ENCODE results near the gene COPG2. TPM values are rescaled to one million over a fixed set of nuclear protein-coding genes. Genes with fewer than 3 reads are reported as not detected.

COPG2 gene
- total and polyA plus RNA-seq, 2 donors (not counting 3 experiments of a cell fraction or from before 2014, with no cell fraction given) = 9.4 to 11.6 TPM

- dilution Hi-C loops (cut with MboI; ENCODE audit: extremely low pct_ligation_motif_present, low sequenced_read_pairs) (no loop called here), intact Hi-C loops (cut with micrococcal nuclease) (no loop called here)
- H3K36me3 ChIP-seq (ENCODE audit: control insufficient read depth in 2 of 2, extremely low read depth in 1 of 2, insufficient read depth in 2 of 2, low read length in 2 of 2) = no peaks in the 10 kb centered on the region
- no peak overlapping the region for H3K4me3 ChIP-seq (replicated peaks in 1 of 3; ENCODE audit: insufficient read depth in 1 of 3, low read depth in 1 of 3, low read length in 3 of 3)
- ChIA-PET CTCF (interaction anchor here (1.0 kb wide), 2 partner anchors 9 to 15 kb away, joined by 3 read pairs; no protein-coding TSS in a partner anchor), POLR2A (no interaction called here)
- H3K4me2 ChIP-seq (ENCODE audit: insufficient read depth, low read length) = no peak overlapping the region
- no peaks in the 10 kb centered on the region for H3K9me3 ChIP-seq (replicated peaks; ENCODE audit: control insufficient read depth, insufficient read depth, low read length)
- H3K27me3 ChIP-seq (ENCODE audit: control insufficient read depth in 2 of 2, insufficient read depth in 2 of 2, low read length in 2 of 2) = peaks cover 0 to 2% of the 10 kb centered on the region in 2 experiments
- H3K9ac ChIP-seq (replicated peaks; ENCODE audit: extremely low read depth, insufficient read depth, low read length) = no peak overlapping the region
- H2AFZ ChIP-seq (ENCODE audit: low read depth, low read length) = no peak overlapping the region
- H3K4me1 ChIP-seq (ENCODE audit: control insufficient read depth, extremely low read depth, insufficient read depth, low read length) = no peaks in the 10 kb centered on the region
- H4K20me1 ChIP-seq (replicated peaks; ENCODE audit: control insufficient read depth, extremely low read depth, insufficient read depth, low read length) = no peaks in the 10 kb centered on the region
- no TSS peak for BruUV-seq (replicated peaks)
- no peak for DNase-seq (ENCODE audit: low read depth, low spot score)
- no peak for TF ChIP-seq POLR2AphosphoS5 (IDR thresholded peaks at IDR 0.05; ENCODE audit: insufficient read depth, low read depth, low read length)
- no peak for TF ChIP-seq CTCF (IDR thresholded peaks at IDR 0.05; ENCODE audit: extremely low read depth in 1 of 2, insufficient read depth in 1 of 2, low read depth in 1 of 2, low read length in 2 of 2)
- TF ChIP-seq GATA2 (IDR thresholded peaks at IDR 0.05; ENCODE audit: insufficient read depth, insufficient read length, low read depth, low read length) = no peak
- no peak for TF ChIP-seq MYC (IDR thresholded peaks at IDR 0.05; ENCODE audit: low read depth, low read length)
- TF ChIP-seq MAX (IDR thresholded peaks at IDR 0.05; ENCODE audit: insufficient read depth, insufficient read length) = no peak
- no peak for TF ChIP-seq FOS (IDR thresholded peaks at IDR 0.05; ENCODE audit: borderline replicate concordance, insufficient read depth, low read length)
- TF ChIP-seq POLR2A (IDR thresholded peaks at IDR 0.05; ENCODE audit: low read depth, low read length) = no peak
- TF ChIP-seq JUN (IDR thresholded peaks at IDR 0.05; ENCODE audit: borderline replicate concordance, insufficient read depth, insufficient read length, low read depth) = no peak
- no peak for TF ChIP-seq EZH2 (IDR thresholded peaks at IDR 0.05; ENCODE audit: borderline replicate concordance, low read depth, low read length, severe bottlenecking)
- H3K9me1 ChIP-seq (replicated peaks; ENCODE audit: control insufficient read depth, extremely low read depth, insufficient read depth, low read length) = no peaks in the 10 kb centered on the region
- no peaks in the 10 kb centered on the region for H3K79me2 ChIP-seq (ENCODE audit: control insufficient read depth, insufficient read depth, low read length)
- H3K27ac ChIP-seq (ENCODE audit: insufficient read depth, low read depth, low read length) = no peak overlapping the region
- FAIRE-seq = no peak
Measured at GRCh38 chr7:130473876-130474275, 194.7 kb downstream of the COPG2 start.
